HEK293 (cell line): ENCODE data around the gene LCN10.
"Not testable (repeated sequence)": the region's sequence is repeated elsewhere in the genome, so short reads cannot be mapped to it uniquely, and the experiment has no call there.

Source experiments
- CTCF ChIA-PET: fragments of 350-600 bp; formaldehyde crosslinking; extraction: SDS; loops from one replicate; lab custom pipeline; 2021; ENCODE audit warnings: antibody characterized with exemption; lab: Yijun Ruan, JAX
- POLR2A ChIA-PET: fragments of 300-600 bp; formaldehyde crosslinking; extraction: SDS; loops from one replicate; lab custom pipeline; 2020; ENCODE audit warnings: antibody characterized with exemption, inconsistent platforms; lab: Yijun Ruan, JAX
- H3K27ac ChIP-seq: fragments of 200-500 bp; sonication (Bioruptor generic); 2 replicates; pipeline ENCODE4 v1.5.1; 2014; ENCODE audit warnings: low read depth, low read length, control low read depth, inconsistent platforms; ENCODE audit errors: extremely low read depth
- H3K36me3 ChIP-seq, 2 experiments: fragments of 200-500 bp in 1 of 2; sonication (Bioruptor generic) in 1 of 2; 1 replicate in 1 of 2; 2 replicates in 1 of 2; pipeline ENCODE4 v1.5.1; 2014 to 2017; ENCODE audit warnings: inconsistent platforms in 2 of 2, low read length in 2 of 2; ENCODE audit not compliant: control insufficient read depth in 2 of 2, insufficient read depth in 1 of 2
- H3K4me1 ChIP-seq: fragments of 200-500 bp; sonication (Bioruptor generic); 2 replicates; pipeline ENCODE4 v1.5.1; 2014; ENCODE audit warnings: mild to moderate bottlenecking, low read length, inconsistent platforms; ENCODE audit not compliant: control insufficient read depth, insufficient read depth
- H3K4me3 ChIP-seq: 2 replicates; pipeline ENCODE4 v1.5.1; 2011; ENCODE audit warnings: low read depth, mild to moderate bottlenecking, control low read depth, low read length, moderate library complexity
- H3K9me3 ChIP-seq: fragments of 200-500 bp; sonication (Bioruptor generic); 2 replicates; pipeline ENCODE4 v1.5.1; 2014; ENCODE audit warnings: low read depth, low read length, inconsistent platforms; ENCODE audit not compliant: control insufficient read depth, insufficient read depth
- BCL6B ChIP-seq: fragments of 450-650 bp; formaldehyde crosslinking; IDR thresholded peaks from 2 replicates; pipeline ENCODE4 v1.5.1; 2017; ENCODE audit warnings: missing biosample characterization, missing genetic modification characterization
- EGR2 ChIP-seq: fragments of 450-650 bp; formaldehyde crosslinking; IDR thresholded peaks from 2 replicates; pipeline ENCODE4 v1.5.1; 2016; ENCODE audit warnings: low read depth, missing biosample characterization, missing genetic modification characterization
- GLIS1 ChIP-seq: fragments of 450-650 bp; formaldehyde crosslinking; IDR thresholded peaks from 2 replicates; pipeline ENCODE4 v1.5.1; 2016; ENCODE audit warnings: missing biosample characterization, missing genetic modification characterization
- GLIS2 ChIP-seq: fragments of 450-650 bp; formaldehyde crosslinking; IDR thresholded peaks from 2 replicates; pipeline ENCODE4 v1.5.1; 2016; ENCODE audit warnings: missing biosample characterization, missing genetic modification characterization
- IKZF3 ChIP-seq: fragments of 450-650 bp; IDR thresholded peaks from 2 replicates; pipeline ENCODE4 v1.5.0; 2018; ENCODE audit warnings: missing biosample characterization, mild to moderate bottlenecking, missing genetic modification characterization, moderate library complexity
- KLF1 ChIP-seq: fragments of 450-650 bp; formaldehyde crosslinking; IDR thresholded peaks from 2 replicates; pipeline ENCODE4 v1.5.1; 2016; ENCODE audit warnings: missing biosample characterization, missing genetic modification characterization
- OSR2 ChIP-seq: fragments of 450-650 bp; formaldehyde crosslinking; IDR thresholded peaks from 2 replicates; pipeline ENCODE4 v1.5.1; 2016; ENCODE audit warnings: missing biosample characterization, missing genetic modification characterization
- SETDB1 ChIP-seq: IDR thresholded peaks from one replicate; pipeline ENCODE4 v1.6.1; 2017; ENCODE audit warnings: mild to moderate bottlenecking, low read length, moderate library complexity, mixed read lengths; ENCODE audit not compliant: insufficient read length
- SP7 ChIP-seq: fragments of 450-650 bp; formaldehyde crosslinking; IDR thresholded peaks from 2 replicates; pipeline ENCODE4 v1.5.1; 2016; ENCODE audit warnings: missing biosample characterization, missing genetic modification characterization
- TRIM28 ChIP-seq: IDR thresholded peaks from 2 replicates; pipeline ENCODE4 v1.6.1; 2011; ENCODE audit warnings: low read length, control low read depth, borderline replicate concordance
- ZEB2 ChIP-seq: fragments of 450-650 bp; formaldehyde crosslinking; IDR thresholded peaks from 2 replicates; pipeline ENCODE4 v1.5.1; 2016; ENCODE audit warnings: missing biosample characterization, missing genetic modification characterization
- ZFHX2 ChIP-seq: fragments of 450-650 bp; formaldehyde crosslinking; conservative IDR thresholded peaks from 2 replicates; pipeline ENCODE4 v1.5.1; 2016; ENCODE audit warnings: missing biosample characterization, missing genetic modification characterization
- ZIC2 ChIP-seq: fragments of 450-650 bp; formaldehyde crosslinking; IDR thresholded peaks from 2 replicates; pipeline ENCODE4 v1.5.1; 2016; ENCODE audit warnings: missing biosample characterization, missing genetic modification characterization
- ZNF133 ChIP-seq: fragments of 450-650 bp; formaldehyde crosslinking; IDR thresholded peaks from 2 replicates; pipeline ENCODE4 v1.5.1; 2016; ENCODE audit warnings: missing biosample characterization, missing genetic modification characterization
- ZNF366 ChIP-seq: fragments of 450-650 bp; formaldehyde crosslinking; conservative IDR thresholded peaks from 2 replicates; pipeline ENCODE4 v1.5.1; 2016; ENCODE audit warnings: missing biosample characterization, missing genetic modification characterization
- ZNF398 ChIP-seq: fragments of 450-650 bp; formaldehyde crosslinking; IDR thresholded peaks from 2 replicates; pipeline ENCODE4 v1.5.1; 2017; ENCODE audit warnings: missing biosample characterization, missing genetic modification characterization
- ZNF514 ChIP-seq: fragments of 450-650 bp; formaldehyde crosslinking; IDR thresholded peaks from 2 replicates; pipeline ENCODE4 v1.5.1; 2016; ENCODE audit warnings: missing biosample characterization, missing genetic modification characterization
- ZNF548 ChIP-seq: fragments of 450-650 bp; formaldehyde crosslinking; IDR thresholded peaks from 2 replicates; pipeline ENCODE4 v1.5.1; 2016; ENCODE audit warnings: missing biosample characterization, missing genetic modification characterization
- ZNF623 ChIP-seq: fragments of 450-650 bp; formaldehyde crosslinking; IDR thresholded peaks from 2 replicates; pipeline ENCODE4 v1.5.1; 2016; ENCODE audit warnings: missing biosample characterization, missing genetic modification characterization
- ZNF626 ChIP-seq: fragments of 450-650 bp; sonication (Bioruptor Pico); formaldehyde crosslinking; IDR thresholded peaks from 2 replicates; pipeline ENCODE4 v1.5.1; 2018; ENCODE audit warnings: missing biosample characterization, missing genetic modification characterization, inconsistent platforms
- ZNF692 ChIP-seq: fragments of 450-650 bp; formaldehyde crosslinking; IDR thresholded peaks from 2 replicates; pipeline ENCODE4 v1.5.1; 2016; ENCODE audit warnings: missing biosample characterization, missing genetic modification characterization

Gene LCN10

GRCh38 chr9:136766410-136767120 lies 23.8 kb upstream of the LCN10 start (continued):
- TF ChIP-seq ZNF398 (tag by site-specific recombination): 0 out of 2 replicates have a peak, but pooled peaks have one; percentile 24

GRCh38 chr9:136765745-136766409 lies 23.1 kb upstream of the LCN10 start:
- POLR2A ChIA-PET: interaction anchor here (1.7 kb wide), 1 partner anchor 38 kb away, joined by 7 read pairs; no protein-coding TSS in a partner anchor
- H3K27ac ChIP-seq: not testable (repeated sequence)

GRCh38 chr9:136765041-136765440 lies 22.3 kb upstream of the LCN10 start:
- Histone ChIP-seq H3K36me3 (no peaks in the 10 kb centered on the region), H3K27ac (no peak overlapping the region), H3K4me1 (no peaks in the 10 kb centered on the region), H3K9me3 (no peaks in the 10 kb centered on the region), H3K4me3 (no peak overlapping the region)
- CTCF ChIA-PET: interaction anchor here (0.5 to 2.0 kb wide), 7 partner anchors 20 to 277 kb away, joined by 3 to 6 read pairs (median 4); partner anchors contain the start of gene AJM1
- TF ChIP-seq GLIS1 (tag by site-specific recombination) (peak; percentile 53), GLIS2 (tag by site-specific recombination) (peak; percentile 11), ZNF623 (tag by site-specific recombination) (no peak), ZIC2 (tag by site-specific recombination) (peak; percentile 56)
- POLR2A ChIA-PET: no interaction called here

More at GRCh38 chr9:136765745-136766409, 23.1 kb upstream of the LCN10 start:
- H3K4me1 ChIP-seq, H3K9me3 ChIP-seq, H3K4me3 ChIP-seq, H3K36me3 ChIP-seq: not testable (repeated sequence)
- CTCF ChIA-PET: interaction anchor here (0.6 to 4.7 kb wide), 12 partner anchors 9 to 493 kb away, joined by 3 to 79 read pairs (median 4); partner anchors contain the start of gene LCN8

- H3K4me3 ChIP-seq: no peak within 1 kb of the TSS
- no peak within 1 kb of the TSS for H3K27ac ChIP-seq
- no peaks in the 10 kb centered on the region for H3K4me1 ChIP-seq
- CTCF ChIA-PET: interaction anchor here (0.6 to 2.2 kb wide), 9 partner anchors 14 to 276 kb away, joined by 3 to 6 read pairs (median 4); partner anchors contain the start of gene AJM1
- no peaks in the 10 kb centered on the region for H3K36me3 ChIP-seq
- POLR2A ChIA-PET: no interaction called here
- no peaks in the 10 kb centered on the region for H3K9me3 ChIP-seq
- TF ChIP-seq ZNF626 (tag by site-specific recombination) (no peak), GLIS2 (tag by site-specific recombination) (peak; percentile 27), EGR2 (peak; percentile 59), KLF1 (tag by site-specific recombination) (0 out of 2 replicates have a peak, but pooled peaks have one; percentile 19), ZNF548 (tag by site-specific recombination) (no peak), BCL6B (tag by site-specific recombination) (no peak), ZIC2 (tag by site-specific recombination) (peak; percentile 91), TRIM28 (no peak), ZNF133 (no peak), ZNF692 (tag by site-specific recombination) (no peak), ZNF514 (tag by site-specific recombination) (no peak), SP7 (tag by site-specific recombination) (peak; percentile 23; the same call in 1 of the 2 replicates), ZEB2 (tag by site-specific recombination) (no peak), ZFHX2 (tag by site-specific recombination) (peak; percentile 88), IKZF3 (tag by site-specific recombination) (0 out of 2 replicates have a peak, but pooled peaks have one; percentile 22), OSR2 (tag by site-specific recombination) (peak; percentile 43; the same call in 1 of the 2 replicates), SETDB1 (no peak), ZNF366 (tag by site-specific recombination) (no peak)
Measured at GRCh38 chr9:136764301-136764891, 21.7 kb upstream of the LCN10 start, which contains the start of gene LCN15. Gene LCN15, minus strand, starts transcription at chr9:136764518. Its CDS starts 30 bp downstream, at chr9:136764488.
